K562 (cell line): ENCODE results near the gene NEU1. TPM values are rescaled to one million over a fixed set of nuclear protein-coding genes. Genes with fewer than 3 reads are reported as not detected.

Experiments
- BHLHE40 ChIP-seq: IDR thresholded peaks from 2 replicates; pipeline ENCODE4 v1.6.1; 2011; ENCODE audit warnings: low read length, improper control_type of control experiment
- CBX5 ChIP-seq: IDR thresholded peaks from 2 replicates; pipeline ENCODE4 v1.6.1; 2014; ENCODE audit warnings: low read depth, borderline replicate concordance
- E2F6 ChIP-seq, 2 experiments: IDR thresholded peaks; 2 replicates each; pipeline ENCODE4 v1.6.1; 2011; ENCODE audit warnings: borderline replicate concordance in 1 of 2, control low read depth in 1 of 2, low read depth in 1 of 2, low read length in 1 of 2, mild to moderate bottlenecking in 1 of 2, mixed read lengths in 1 of 2, moderate library complexity in 1 of 2; ENCODE audit not compliant: insufficient read depth in 1 of 2, insufficient read length in 1 of 2, poor library complexity in 1 of 2, severe bottlenecking in 1 of 2; ENCODE audit errors: extremely low read depth in 1 of 2
- ERF ChIP-seq: fragments of 450-650 bp; formaldehyde crosslinking; IDR thresholded peaks from 2 replicates; pipeline ENCODE4 v1.4.0; 2020; ENCODE audit warnings: mild to moderate bottlenecking, mixed read lengths
- ETV5 ChIP-seq: sonication (generic); formaldehyde crosslinking; IDR thresholded peaks from 2 replicates; pipeline ENCODE4 v1.4.0; 2020; ENCODE audit warnings: low read depth, mild to moderate bottlenecking, missing genetic modification reagents
- FOXA1 ChIP-seq: fragments of 450-650 bp; IDR thresholded peaks from 2 replicates; pipeline ENCODE4 v1.6.1; 2016; ENCODE audit warnings: mild to moderate bottlenecking, borderline replicate concordance
- GTF2B ChIP-seq: IDR thresholded peaks from 2 replicates; pipeline ENCODE4 v1.6.1; 2011; ENCODE audit not compliant: insufficient read length; ENCODE audit errors: extremely low read depth
- HLTF ChIP-seq: fragments of 450-650 bp; IDR thresholded peaks from 2 replicates; pipeline ENCODE4 v1.6.1; 2016
- HNRNPL ChIP-seq: fragments of 200-400 bp; formaldehyde crosslinking; IDR thresholded peaks from 2 replicates; pipeline ENCODE4 v1.6.1; 2017; ENCODE audit warnings: low read depth, mild to moderate bottlenecking, low read length
- MCM2 ChIP-seq: fragments of 450-650 bp; IDR thresholded peaks from 2 replicates; pipeline ENCODE4 v1.6.1; 2017; ENCODE audit warnings: low read depth, mild to moderate bottlenecking
- NFIC ChIP-seq: fragments of 450-650 bp; IDR thresholded peaks from 2 replicates; pipeline ENCODE4 v1.6.1; 2017; ENCODE audit warnings: mild to moderate bottlenecking, inconsistent platforms
- PHB2 ChIP-seq: fragments of 450-650 bp; IDR thresholded peaks from 2 replicates; pipeline ENCODE4 v1.6.1; 2017; ENCODE audit warnings: low read depth
- PHTF2 ChIP-seq: fragments of 250-450 bp; sonication (Bioruptor Pico); IDR thresholded peaks from 2 replicates; pipeline ENCODE4 v1.5.0; 2021; ENCODE audit warnings: mild to moderate bottlenecking
- PML ChIP-seq: IDR thresholded peaks from 2 replicates; pipeline ENCODE4 v1.6.1; 2012; ENCODE audit warnings: low read length, inconsistent platforms
- PRPF4 ChIP-seq: fragments of 200-400 bp; formaldehyde crosslinking; IDR thresholded peaks from one replicate; pipeline ENCODE4 v1.6.1; 2017; ENCODE audit warnings: low read length, low read depth, mild to moderate bottlenecking; ENCODE audit not compliant: insufficient read depth, poor library complexity, severe bottlenecking
- SP1 ChIP-seq: sonication (generic); formaldehyde crosslinking; IDR thresholded peaks from 2 replicates; pipeline ENCODE4 v1.8.1; 2022; ENCODE audit warnings: mild to moderate bottlenecking, missing genetic modification reagents
- TAL1 ChIP-seq: fragments of 450-650 bp; IDR thresholded peaks from 2 replicates; pipeline ENCODE4 v1.6.1; 2016; ENCODE audit warnings: mild to moderate bottlenecking
- TCF15 ChIP-seq: fragments of 250-450 bp; sonication (Bioruptor Pico); IDR thresholded peaks from 2 replicates; pipeline ENCODE4 v1.8.0; 2022; ENCODE audit warnings: moderate library complexity, mild to moderate bottlenecking, inconsistent platforms
- ZBTB17 ChIP-seq: fragments of 450-650 bp; formaldehyde crosslinking; IDR thresholded peaks from 2 replicates; pipeline ENCODE4 v1.4.0; 2020; ENCODE audit warnings: mild to moderate bottlenecking
- ZBTB5 ChIP-seq: fragments of 450-650 bp; IDR thresholded peaks from 2 replicates; pipeline ENCODE4 v1.6.1; 2017; ENCODE audit warnings: antibody characterized with exemption
- ZC3H4 ChIP-seq: sonication (generic); formaldehyde crosslinking; IDR thresholded peaks from 2 replicates; pipeline ENCODE4 v1.9.0; 2021; ENCODE audit warnings: missing genetic modification reagents, borderline replicate concordance
- ZNF143 ChIP-seq: sonication (generic); formaldehyde crosslinking; IDR thresholded peaks from 2 replicates; pipeline ENCODE4 v1.9.0; 2022; ENCODE audit warnings: mild to moderate bottlenecking, missing genetic modification reagents
- ZNF280A ChIP-seq: fragments of 450-650 bp; IDR thresholded peaks from 2 replicates; pipeline ENCODE4 v1.6.1; 2018; ENCODE audit warnings: mild to moderate bottlenecking, low read depth; ENCODE audit not compliant: partially characterized antibody
- ZNF584 ChIP-seq: fragments of 200-800 bp; sonication (Bioruptor generic); IDR thresholded peaks from 2 replicates; pipeline ENCODE4 v1.6.1; 2016; ENCODE audit warnings: low read depth, mild to moderate bottlenecking, missing genetic modification characterization, missing compliant biosample characterization
- ZSCAN32 ChIP-seq: fragments of 450-650 bp; formaldehyde crosslinking; IDR thresholded peaks from 2 replicates; pipeline ENCODE4 v1.4.0; 2020; ENCODE audit warnings: mild to moderate bottlenecking, moderate library complexity
- polyA plus RNA-seq, 8 experiments: library from polyadenylated mRNA; depleted of rRNA in 4 of 8; stranded (reverse) in 5 of 8; unstranded in 3 of 8; fragments of >200 nt; fragmentation: Nextera tagmentation in 2 of 8; fragmentation: Illumina TruSeq in 1 of 8; extraction: Ambion mirVana in 2 of 8; extraction: Trizol in 1 of 8; gene quantifications; 2 replicates each; pipeline versions ENCODE4 v1.2.1 to v1.2.3, GENCODE V29; 2011 to 2014; ENCODE audit warnings: inconsistent platforms in 1 of 8, missing spikeins in 1 of 8
- total RNA-seq, 7 experiments: library from RNA; depleted of rRNA in 6 of 7; stranded (reverse); fragments of >200 nt in 6 of 7; fragmentation: Illumina TruSeq in 2 of 7; extraction: Trizol in 2 of 7; gene quantifications; 2 replicates each; pipeline versions ENCODE4 v1.2.1 to v1.2.3, GENCODE V29; 2011 to 2021; ENCODE audit warnings: low replicate concordance in 1 of 7

NEU1 gene
- total and polyA plus RNA-seq, 9 of the 15 experiments (the other 6 are each of a cell fraction or from before 2014, with no cell fraction given), result 14.8 to 67.8 (median 51.0) TPM

GRCh38 chr6:31836047-31836473, 26.6 kb downstream of the NEU1 start (continued):
- TF ChIP-seq HNRNPL, result no peak
- no peak for TF ChIP-seq TCF15 (CRISPR knock-in tag)
- TF ChIP-seq HLTF, result no peak
- no peak for TF ChIP-seq ZNF143
- TF ChIP-seq NFIC, result no peak
- TF ChIP-seq ZC3H4 (CRISPR knock-in tag), result peak; percentile 64; the same call in 1 of the 2 replicates
- TF ChIP-seq CBX5, result no peak
- peak; percentile 87 for TF ChIP-seq BHLHE40
- no peak for TF ChIP-seq SP1 (CRISPR knock-in tag)
- TF ChIP-seq FOXA1, result no peak
- no peak for TF ChIP-seq ZBTB5
- no peak for TF ChIP-seq PHTF2 (CRISPR knock-in tag)
- no peak for TF ChIP-seq MCM2
- 0 out of 2 replicates have a peak, but pooled peaks have one; percentile 33 for TF ChIP-seq PHB2
- TF ChIP-seq GTF2B, result no peak
- no peak for TF ChIP-seq PRPF4
- TF ChIP-seq E2F6 (IDR thresholded peaks at IDR 0.05; ENCODE audit: borderline replicate concordance in 1 of 2, extremely low read depth in 1 of 2, insufficient read depth in 1 of 2, insufficient read length in 1 of 2, low read depth in 1 of 2, low read length in 1 of 2, poor library complexity in 1 of 2, severe bottlenecking in 1 of 2), result peak in 1 of 2 experiments; percentile 17
- TF ChIP-seq TAL1, result peak; percentile 4; the same call in 1 of the 2 replicates
- no peak for TF ChIP-seq ZBTB17
- no peak for TF ChIP-seq ZNF280A
- no peak for TF ChIP-seq ZNF584 (CRISPR knock-in tag)
- no peak for TF ChIP-seq ETV5
- no peak for TF ChIP-seq ZSCAN32 (CRISPR knock-in tag)
- TF ChIP-seq PML, result no peak
- 0 out of 2 replicates have a peak, but pooled peaks have one; percentile 63 for TF ChIP-seq ERF (CRISPR knock-in tag)
